Measurements from ENCODE around the gene ORAI1. TPM values are rescaled to one million over a fixed set of nuclear protein-coding genes. Genes with fewer than 3 reads are reported as not detected.
"Not testable (repeated sequence)": the region's sequence is repeated elsewhere in the genome, so short reads cannot be mapped to it uniquely, and the experiment has no call there.

The ORAI1 gene
- total RNA-seq, 1 experiment from 2014 or later, result 28.1 TPM

DNA sequence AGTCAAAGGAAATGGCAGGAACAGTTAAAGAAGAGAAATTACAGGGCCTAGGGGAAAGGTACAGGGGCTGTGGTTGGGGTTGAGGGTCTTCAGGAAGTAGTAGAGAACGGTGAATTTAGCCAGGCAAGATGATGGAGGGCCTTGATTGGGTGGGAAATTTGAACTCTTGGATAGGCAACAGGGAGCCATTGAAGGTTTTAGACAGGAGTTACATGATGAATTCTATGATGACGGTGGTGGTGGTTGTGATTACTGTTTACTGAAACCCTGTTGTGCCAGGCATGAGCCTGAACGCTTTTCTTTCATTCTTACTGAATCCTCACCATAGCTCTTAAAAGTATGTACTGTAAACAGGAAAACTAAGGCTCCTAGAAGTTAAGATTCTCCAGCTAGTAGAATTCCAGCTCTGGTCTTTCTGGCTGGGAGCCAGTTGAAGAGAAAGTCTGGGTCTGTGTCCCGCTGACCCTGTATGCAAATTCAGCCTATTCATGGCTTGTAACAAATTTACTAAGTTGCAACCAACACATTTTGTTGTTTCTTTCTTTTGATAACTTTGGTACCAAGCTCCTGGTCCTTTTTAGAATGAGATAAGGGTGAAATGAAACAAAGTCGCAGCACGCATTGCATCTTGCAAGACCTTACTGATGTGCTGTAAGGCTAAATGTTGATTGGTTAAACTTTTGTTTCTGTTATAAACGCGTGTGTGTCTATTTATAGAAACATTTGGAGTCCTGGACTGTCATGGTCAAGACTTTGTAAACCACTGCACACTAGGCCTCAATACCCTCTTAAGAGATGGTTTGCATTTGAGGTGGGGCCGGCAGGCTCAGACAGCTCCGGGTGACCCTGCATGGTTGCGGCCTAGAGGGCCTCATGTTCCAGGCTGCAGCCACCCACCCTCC lies 6.0 kb downstream of the ORAI1 start:
- H3K79me2 ChIP-seq (ENCODE audit: low read depth), result peaks cover 57% of the 10 kb centered on the region
- H3K27ac ChIP-seq, result no peak overlapping the region
- CTCF ChIA-PET, result no interaction called here
- intact Hi-C loops (cut with micrococcal nuclease; ENCODE audit: unreplicated experiment), result no loop called here
- peaks cover 4% of the 10 kb centered on the region; the same call in 1 of the 2 replicates for H3K36me3 ChIP-seq (ENCODE audit: low read depth)
- no peak overlapping the region for H3K4me2 ChIP-seq
- no peak for TF ChIP-seq CTCF (conservative IDR thresholded peaks at IDR 0.05)
- no peak for TF ChIP-seq EZH2 (IDR thresholded peaks at IDR 0.05; ENCODE audit: low read depth)
- no TSS peak for BruUV-seq (replicated peaks)
- no peaks in the 10 kb centered on the region for H3K9me2 ChIP-seq (ENCODE audit: insufficient read depth)
- no peak overlapping the region for H2AFZ ChIP-seq
- H3K9me3 ChIP-seq (ENCODE audit: insufficient read depth, low read depth), result no peaks in the 10 kb centered on the region
- H3K27me3 ChIP-seq (ENCODE audit: insufficient read depth, low read depth), result no peaks in the 10 kb centered on the region
- POLR2A ChIA-PET (ENCODE audit: unreplicated experiment), result no interaction called here
- peaks cover 11% of the 10 kb centered on the region for H3F3A ChIP-seq (ENCODE audit: insufficient read depth, low read depth)
- no peak overlapping the region for H3K4me3 ChIP-seq
- no peak for DNase-seq
- H4K20me1 ChIP-seq (ENCODE audit: insufficient read depth), result 0 out of 2 replicates have a peak, but pooled peaks cover 4% of the 10 kb centered on the region
- H3K4me1 ChIP-seq (replicated peaks; ENCODE audit: insufficient read depth), result peaks cover 29% of the 10 kb centered on the region

GRCh38 chr12:121633833-121634196 lies 7.5 kb downstream of the ORAI1 start:
- H3K27ac ChIP-seq; H3K4me2 ChIP-seq; H3K4me3 ChIP-seq; DNase-seq; H3K9me2 ChIP-seq (ENCODE audit: insufficient read depth); H2AFZ ChIP-seq; intact Hi-C loops (cut with micrococcal nuclease; ENCODE audit: unreplicated experiment); H3F3A ChIP-seq (ENCODE audit: insufficient read depth, low read depth); BruUV-seq (replicated peaks); POLR2A ChIA-PET (ENCODE audit: unreplicated experiment); H4K20me1 ChIP-seq (ENCODE audit: insufficient read depth); H3K36me3 ChIP-seq (ENCODE audit: low read depth); H3K9me3 ChIP-seq (ENCODE audit: insufficient read depth, low read depth); H3K27me3 ChIP-seq (ENCODE audit: insufficient read depth, low read depth): not testable (repeated sequence)
- Histone ChIP-seq H3K79me2 (ENCODE audit: low read depth) (peaks cover 43% of the 10 kb centered on the region), H3K4me1 (replicated peaks; ENCODE audit: insufficient read depth) (peaks cover 18% of the 10 kb centered on the region)
- CTCF ChIA-PET, result interaction anchor here (0.8 kb wide), 1 partner anchor 97 kb away, joined by 5 read pairs; no protein-coding TSS in a partner anchor

- POLR2A ChIA-PET (ENCODE audit: unreplicated experiment), result no interaction called here
- no peak overlapping the region for H3K27ac ChIP-seq
- H3K79me2 ChIP-seq (ENCODE audit: low read depth), result peaks cover 35% of the 10 kb centered on the region
- intact Hi-C loops (cut with micrococcal nuclease; ENCODE audit: unreplicated experiment), result no loop called here
- BruUV-seq (replicated peaks), result no TSS peak
- H3F3A ChIP-seq (ENCODE audit: insufficient read depth, low read depth), result peaks cover 3% of the 10 kb centered on the region
- no peak overlapping the region for H3K4me3 ChIP-seq
- CTCF ChIA-PET, result no interaction called here
- no peaks in the 10 kb centered on the region for H3K27me3 ChIP-seq (ENCODE audit: insufficient read depth, low read depth)
- H2AFZ ChIP-seq, result no peak overlapping the region
- no peaks in the 10 kb centered on the region for H3K9me2 ChIP-seq (ENCODE audit: insufficient read depth)
- peaks cover 9% of the 10 kb centered on the region for H3K4me1 ChIP-seq (replicated peaks; ENCODE audit: insufficient read depth)
- 0 out of 2 replicates have a peak, but pooled peaks cover 4% of the 10 kb centered on the region for H4K20me1 ChIP-seq (ENCODE audit: insufficient read depth)
- TF ChIP-seq EZH2 (IDR thresholded peaks at IDR 0.05; ENCODE audit: low read depth) (no peak), CTCF (conservative IDR thresholded peaks at IDR 0.05) (no peak)
- H3K9me3 ChIP-seq (ENCODE audit: insufficient read depth, low read depth), result no peaks in the 10 kb centered on the region
- no peak for DNase-seq
- peaks cover 4% of the 10 kb centered on the region; the same call in 1 of the 2 replicates for H3K36me3 ChIP-seq (ENCODE audit: low read depth)
- no peak overlapping the region for H3K4me2 ChIP-seq
Measured at GRCh38 chr12:121634836-121635235, 8.5 kb downstream of the ORAI1 start.
